ENCODE data around the gene CDC26.

DNA sequence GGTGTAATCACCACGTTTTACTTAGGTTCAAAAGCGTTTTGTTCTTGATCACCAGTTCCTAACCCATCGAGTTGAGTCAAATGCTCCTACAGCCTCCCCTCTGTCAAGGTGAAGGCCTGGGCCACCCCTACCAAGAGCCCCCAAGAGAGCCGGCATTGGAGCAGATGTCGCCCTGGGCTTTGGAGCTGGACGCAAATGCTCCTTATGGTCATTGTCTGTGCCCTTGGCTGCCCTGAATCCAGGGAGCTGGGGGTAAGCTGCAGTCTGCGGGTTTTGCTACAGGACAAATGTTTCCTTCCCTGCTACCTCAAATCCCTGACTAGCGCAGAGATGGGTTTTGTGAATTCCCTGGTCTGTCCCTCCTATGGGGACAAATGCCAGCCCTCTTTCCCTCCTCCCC, 22.9 kb upstream of the CDC26 start:
- no peak for TF ChIP-seq POLR2A (IDR thresholded peaks at IDR 0.05)
- TF ChIP-seq, protein P1, sequence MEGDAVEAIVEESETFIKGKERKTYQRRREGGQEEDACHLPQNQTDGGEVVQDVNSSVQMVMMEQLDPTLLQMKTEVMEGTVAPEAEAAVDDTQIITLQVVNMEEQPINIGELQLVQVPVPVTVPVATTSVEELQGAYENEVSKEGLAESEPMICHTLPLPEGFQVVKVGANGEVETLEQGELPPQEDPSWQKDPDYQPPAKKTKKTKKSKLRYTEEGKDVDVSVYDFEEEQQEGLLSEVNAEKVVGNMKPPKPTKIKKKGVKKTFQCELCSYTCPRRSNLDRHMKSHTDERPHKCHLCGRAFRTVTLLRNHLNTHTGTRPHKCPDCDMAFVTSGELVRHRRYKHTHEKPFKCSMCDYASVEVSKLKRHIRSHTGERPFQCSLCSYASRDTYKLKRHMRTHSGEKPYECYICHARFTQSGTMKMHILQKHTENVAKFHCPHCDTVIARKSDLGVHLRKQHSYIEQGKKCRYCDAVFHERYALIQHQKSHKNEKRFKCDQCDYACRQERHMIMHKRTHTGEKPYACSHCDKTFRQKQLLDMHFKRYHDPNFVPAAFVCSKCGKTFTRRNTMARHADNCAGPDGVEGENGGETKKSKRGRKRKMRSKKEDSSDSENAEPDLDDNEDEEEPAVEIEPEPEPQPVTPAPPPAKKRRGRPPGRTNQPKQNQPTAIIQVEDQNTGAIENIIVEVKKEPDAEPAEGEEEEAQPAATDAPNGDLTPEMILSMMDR (IDR thresholded peaks at IDR 0.05 in 8 of 11, conservative IDR thresholded peaks at IDR 0.05 in 3 of 11): no peak
